CD4-positive, alpha-beta T cell treated with Interferon gamma for 1 hour (primary cell): ENCODE measurements around the gene TIAM2.

Source experiments
- DNase-seq: peaks from one replicate; pipeline ENCODE4 v3.0.0-alpha.2; 2020

The TIAM2 gene

GRCh38 chr6:155026022-155026705 lies 31.0 kb downstream of the TIAM2 start:
- DNase-seq, result no peak

- no peak for DNase-seq
Measured at GRCh38 chr6:155026706-155027045, 31.6 kb downstream of the TIAM2 start.

- no peak for DNase-seq
Measured at GRCh38 chr6:155030148-155030720, 35.1 kb downstream of the TIAM2 start.

- no peak for DNase-seq
Measured at GRCh38 chr6:155031091-155031490, 36.0 kb downstream of the TIAM2 start.

GRCh38 chr6:155033021-155033791 lies 38.1 kb downstream of the TIAM2 start:
- no peak for DNase-seq

- no peak for DNase-seq
Measured at GRCh38 chr6:155036907-155037306, 41.8 kb downstream of the TIAM2 start.

GRCh38 chr6:155038104-155038503 lies 43.0 kb downstream of the TIAM2 start:
- no peak for DNase-seq

GRCh38 chr6:155038527-155038926 lies 43.4 kb downstream of the TIAM2 start:
- DNase-seq, result no peak

GRCh38 chr6:155039618-155040017 lies 44.5 kb downstream of the TIAM2 start:
- DNase-seq, result no peak

- no peak for DNase-seq
Measured at GRCh38 chr6:155040154-155040553, 45.0 kb downstream of the TIAM2 start.

GRCh38 chr6:155040901-155041650 lies 46.0 kb downstream of the TIAM2 start:
- no peak for DNase-seq

- DNase-seq, result no peak
Measured at GRCh38 chr6:155041741-155042279, 46.7 kb downstream of the TIAM2 start.

GRCh38 chr6:155042983-155043382 lies 47.9 kb downstream of the TIAM2 start:
- no peak for DNase-seq

- no peak for DNase-seq
Measured at GRCh38 chr6:155045561-155046404, 50.7 kb downstream of the TIAM2 start.

- no peak for DNase-seq
Measured at GRCh38 chr6:155047523-155047922, 52.4 kb downstream of the TIAM2 start.

GRCh38 chr6:155050311-155050710 lies 55.2 kb downstream of the TIAM2 start:
- DNase-seq, result no peak

- no peak for DNase-seq
Measured at GRCh38 chr6:155054491-155055250, 59.6 kb downstream of the TIAM2 start.

GRCh38 chr6:155055729-155056128 lies 60.6 kb downstream of the TIAM2 start:
- DNase-seq, result no peak

- no peak for DNase-seq
Measured at GRCh38 chr6:155056756-155057155, 61.6 kb downstream of the TIAM2 start.

- DNase-seq, result no peak
Measured at GRCh38 chr6:155061381-155061780, 66.3 kb downstream of the TIAM2 start.

GRCh38 chr6:155062866-155063341 lies 67.8 kb downstream of the TIAM2 start:
- DNase-seq, result no peak
